Astrocyte of the spinal cord (primary cell): ENCODE data around the gene SEC11C.

Source experiments
- DNase-seq: peaks from one replicate; pipeline ENCODE4 v3.0.0; 2011; ENCODE audit warnings: low read depth, low spot score
- H3K4me3 ChIP-seq: 2 replicates; pipeline ENCODE4 v1.5.1; 2011; ENCODE audit warnings: low read depth, mild to moderate bottlenecking, low read length, moderate library complexity
- CTCF ChIP-seq: IDR thresholded peaks from 2 replicates; pipeline ENCODE4 v1.5.1; 2012; ENCODE audit warnings: low read depth, mild to moderate bottlenecking, low read length, inconsistent platforms
- in situ Hi-C: cut with HindIII; loops from 2 replicates; pipeline ENCODE4 v1.10.0; 2017; ENCODE audit warnings: low sequenced_read_pairs

SEC11C gene

GRCh38 chr18:59144483-59144882 lies 4.8 kb downstream of the SEC11C start:
- no peak overlapping the region for H3K4me3 ChIP-seq
- TF ChIP-seq CTCF, result no peak
- in situ Hi-C loops, result no loop called here
- DNase-seq, result no peak

- in situ Hi-C loops, result no loop called here
- DNase-seq, result no peak
- no peak overlapping the region for H3K4me3 ChIP-seq
- TF ChIP-seq CTCF, result no peak
These were observed 5.4 kb downstream of the SEC11C start for GRCh38 chr18:59145055-59145454.

GRCh38 chr18:59148192-59148591 lies 8.5 kb downstream of the SEC11C start:
- no peak for TF ChIP-seq CTCF
- in situ Hi-C loops, result no loop called here
- DNase-seq, result no peak
- H3K4me3 ChIP-seq, result no peak overlapping the region

- TF ChIP-seq CTCF, result no peak
- H3K4me3 ChIP-seq, result no peak overlapping the region
- no peak for DNase-seq
- in situ Hi-C loops, result no loop called here
These were observed 9.3 kb downstream of the SEC11C start for GRCh38 chr18:59149007-59149406.

- no peak overlapping the region for H3K4me3 ChIP-seq
- DNase-seq, result no peak
- in situ Hi-C loops, result no loop called here
- no peak for TF ChIP-seq CTCF
These were observed 9.7 kb downstream of the SEC11C start for GRCh38 chr18:59149416-59149815.

- H3K4me3 ChIP-seq, result no peak overlapping the region
- TF ChIP-seq CTCF, result no peak
- DNase-seq, result no peak
- in situ Hi-C loops, result no loop called here
These were observed 10.6 kb downstream of the SEC11C start for GRCh38 chr18:59150236-59150635.

- in situ Hi-C loops, result no loop called here
- H3K4me3 ChIP-seq, result no peak overlapping the region
- DNase-seq, result peak; percentile 78
- no peak for TF ChIP-seq CTCF
These were observed 15.5 kb downstream of the SEC11C start for GRCh38 chr18:59155153-59155552.
